Esophagus squamous epithelium (tissue), 4 donors: ENCODE results near the gene ADK.

Source experiments
- CTCF ChIP-seq, 6 experiments: fragments of 450-650 bp in 4 of 6; fragments of 200-600 bp in 2 of 6; sonication (generic) in 2 of 6; IDR thresholded peaks; one replicate each; pipeline ENCODE4 v1.5.1; 2016 to 2019; ENCODE audit warnings: antibody characterized with exemption in 6 of 6, mild to moderate bottlenecking in 4 of 6, moderate library complexity in 4 of 6
- POLR2A ChIP-seq, 4 donors: fragments of 450-650 bp; IDR thresholded peaks; one replicate each; pipeline ENCODE4 v1.6.1; 2017; ENCODE audit warnings: antibody characterized with exemption in 4 of 4, mild to moderate bottlenecking in 4 of 4, moderate library complexity in 3 of 4

DNA sequence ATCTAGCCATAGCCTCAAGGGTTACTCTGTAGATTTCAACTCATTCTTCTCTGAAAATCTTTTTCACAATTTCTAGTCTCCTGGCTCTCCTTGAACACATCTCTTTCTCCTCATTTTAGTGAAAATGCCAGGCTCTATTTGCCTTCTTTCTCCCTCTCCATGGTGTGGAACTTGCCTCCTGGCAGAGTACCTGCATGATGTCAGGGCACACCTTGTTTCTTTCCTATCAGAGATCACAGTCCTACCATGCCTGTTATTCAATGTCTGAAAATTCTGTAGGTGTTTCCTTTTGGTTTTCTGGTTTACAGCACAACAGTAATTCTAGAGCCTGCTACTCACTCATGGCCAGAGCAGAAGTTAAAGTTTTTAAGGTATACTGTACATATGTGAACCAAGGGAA, 237.8 kb downstream of the ADK start:
- TF ChIP-seq CTCF (IDR thresholded peaks at IDR 0.05) (no peak), POLR2A (IDR thresholded peaks at IDR 0.05) (no peak)
